ENCODE measurements around the gene DEK. TPM values are rescaled to one million over a fixed set of nuclear protein-coding genes. Genes with fewer than 3 reads are reported as not detected.
"Not testable (repeated sequence)": the region's sequence is repeated elsewhere in the genome, so short reads cannot be mapped to it uniquely, and the experiment has no call there.

The DEK gene
- polyA plus RNA-seq, 6 donors from 2014 or later, result 32.5 to 61.2 (median 52.2) TPM

DNA sequence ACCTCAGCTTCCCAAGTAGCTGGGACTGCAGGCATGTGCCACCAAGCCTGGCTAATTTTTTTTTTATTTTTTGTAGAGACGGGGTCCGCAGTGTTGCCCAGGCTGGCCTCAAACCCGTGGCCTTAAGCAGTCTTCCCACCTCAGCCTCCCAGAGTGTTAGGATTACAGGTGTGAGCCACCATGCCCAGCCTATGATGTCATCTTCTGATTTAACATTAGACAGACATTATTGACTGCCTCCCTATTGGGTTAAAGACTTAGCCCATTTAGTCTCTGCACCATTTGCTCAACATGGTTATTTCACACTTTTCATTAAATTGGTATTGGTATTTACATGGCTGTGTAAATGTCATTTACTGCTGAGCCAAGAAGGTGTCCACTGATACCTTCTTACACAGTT is 46.1 kb downstream of the DEK start:
- Mint-ChIP-seq H3K4me3 (no peak overlapping the region), H3K27ac (peak overlapping the region in 1 of 6 donors; percentile 94), H3K27me3 (no peaks in the 10 kb centered on the region), H3K4me1 (peaks cover 28 to 30% (median 30%) of the 10 kb centered on the region in 3 donors), H3K9me3 (no peaks in the 10 kb centered on the region), H3K36me3 (peaks cover 31 to 45% of the 10 kb centered on the region in 2 donors)
- ATAC-seq (ENCODE audit: low read depth in 2 of 2), result no peak
- no peak for DNase-seq

DNA sequence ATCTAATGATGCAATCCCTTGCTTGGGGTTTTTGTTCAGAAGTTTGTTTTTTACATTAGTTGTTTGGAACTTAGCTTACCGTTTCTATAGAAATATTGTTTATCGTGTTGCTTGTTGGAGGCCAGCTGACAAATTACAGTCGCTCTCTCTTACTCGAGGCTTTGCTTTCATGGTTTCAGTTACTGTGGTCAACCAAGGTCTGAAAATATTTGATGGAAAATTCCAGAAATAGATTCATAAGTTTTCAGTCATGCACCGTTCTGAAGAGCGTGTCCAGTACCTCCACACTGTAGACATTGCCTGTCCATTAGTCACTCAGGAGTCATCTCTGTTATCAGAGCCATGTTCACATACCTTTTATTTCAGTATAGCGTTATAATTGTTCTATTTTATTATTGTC is 47.9 kb downstream of the DEK start:
- peak overlapping the region in 1 of 8 donors; percentile 17 for H3K4me3 Mint-ChIP-seq
- peak overlapping the region in 3 of 6 donors; percentile 24 to 78 (median 39) for H3K27ac Mint-ChIP-seq
- no peaks in the 10 kb centered on the region for H3K9me3 Mint-ChIP-seq
- peaks cover 33 to 41% of the 10 kb centered on the region in 2 donors for H3K36me3 Mint-ChIP-seq
- DNase-seq (no peak), ATAC-seq (ENCODE audit: low read depth in 2 of 2) (no peak)
- H3K4me1 Mint-ChIP-seq, result peaks cover 28 to 33% (median 29%) of the 10 kb centered on the region in 3 donors
- no peaks in the 10 kb centered on the region for H3K27me3 Mint-ChIP-seq

DNA sequence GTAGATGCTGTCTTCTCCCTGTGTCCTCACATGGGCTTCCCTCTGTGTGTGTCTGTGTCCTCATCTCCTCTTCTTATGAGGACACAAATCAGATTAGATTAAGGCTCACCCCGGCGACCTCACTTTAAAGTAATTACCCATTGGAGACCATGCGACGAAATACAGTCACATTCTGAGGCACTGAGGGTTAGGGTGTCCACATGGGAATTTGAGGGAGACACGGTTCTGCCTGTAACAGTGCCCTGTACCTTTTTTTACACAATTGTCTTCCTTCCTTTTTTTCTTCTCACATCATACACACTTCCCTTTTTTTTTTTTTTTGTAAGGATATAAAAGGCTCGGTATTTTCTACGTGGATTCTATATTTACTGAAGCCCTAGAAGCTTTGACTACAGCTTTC is 48.9 kb downstream of the DEK start:
- H3K27me3 Mint-ChIP-seq, result no peaks in the 10 kb centered on the region
- H3K9me3 Mint-ChIP-seq, result no peaks in the 10 kb centered on the region
- peak overlapping the region; percentile 64 to 90 (median 82) for H3K27ac Mint-ChIP-seq
- H3K36me3 Mint-ChIP-seq, result peaks cover 27 to 34% of the 10 kb centered on the region in 2 donors
- peaks cover 27 to 36% (median 28%) of the 10 kb centered on the region in 3 donors for H3K4me1 Mint-ChIP-seq
- DNase-seq (peak; percentile 21), ATAC-seq (ENCODE audit: low read depth in 2 of 2) (peak; percentile 73 to 82)
- peak overlapping the region in 6 of 8 donors; percentile 23 to 82 (median 74) for H3K4me3 Mint-ChIP-seq

DNA sequence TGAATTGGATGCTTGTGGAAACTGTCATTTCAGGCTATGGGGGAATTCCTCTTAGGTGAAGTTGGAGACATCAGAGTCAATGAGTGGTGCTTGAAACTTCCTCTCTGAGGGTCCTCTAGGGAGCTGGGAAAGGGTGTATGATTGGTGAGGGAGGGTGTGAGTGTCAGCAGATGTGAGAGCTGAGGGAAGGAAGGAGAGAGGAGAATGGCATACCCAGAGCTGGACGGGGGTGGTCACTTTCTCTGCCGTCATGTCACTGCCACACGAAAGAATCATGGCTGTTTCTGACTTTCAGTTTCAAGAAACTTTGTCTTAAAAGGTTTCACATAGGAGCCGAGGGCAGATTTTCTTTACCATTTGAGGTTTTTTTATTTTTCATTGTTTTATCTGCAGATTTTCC is 50.3 kb downstream of the DEK start:
- DNase-seq (no peak), ATAC-seq (ENCODE audit: low read depth in 2 of 2) (no peak)
- peaks cover 27 to 36% (median 28%) of the 10 kb centered on the region in 3 donors for H3K4me1 Mint-ChIP-seq
- no peaks in the 10 kb centered on the region for H3K27me3 Mint-ChIP-seq
- H3K27ac Mint-ChIP-seq, result peak overlapping the region in 5 of 6 donors; percentile 28 to 96 (median 78)
- H3K4me3 Mint-ChIP-seq, result peak overlapping the region in 4 of 8 donors; percentile 36 to 83 (median 60)
- peaks cover 25 to 32% of the 10 kb centered on the region in 2 donors for H3K36me3 Mint-ChIP-seq
- H3K9me3 Mint-ChIP-seq, result no peaks in the 10 kb centered on the region

DNA sequence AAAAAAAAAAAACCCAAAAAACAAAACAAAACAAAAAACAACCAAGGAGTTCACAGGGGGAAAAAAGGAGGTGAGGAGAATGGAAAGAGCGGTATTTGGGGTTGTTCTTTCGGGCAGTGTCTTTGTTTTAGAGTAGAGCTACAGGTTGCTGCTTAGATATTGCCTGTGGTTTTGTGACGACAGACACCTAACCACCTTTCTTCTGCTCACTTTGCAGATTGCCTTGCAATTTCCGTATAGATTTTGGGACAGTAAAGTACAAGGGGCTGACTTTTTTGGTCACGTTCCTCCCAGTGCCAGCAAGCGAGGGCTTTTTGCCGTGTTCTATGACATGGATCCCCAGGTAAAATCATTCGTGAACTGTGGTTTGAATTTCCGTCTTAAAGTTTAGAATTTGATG is 50.9 kb downstream of the DEK start:
- no peaks in the 10 kb centered on the region for H3K27me3 Mint-ChIP-seq
- peak overlapping the region in 1 of 8 donors; percentile 25 for H3K4me3 Mint-ChIP-seq
- DNase-seq, result no peak
- H3K27ac Mint-ChIP-seq, result peak overlapping the region in 1 of 6 donors; percentile 78
- peaks cover 27 to 36% (median 28%) of the 10 kb centered on the region in 3 donors for H3K4me1 Mint-ChIP-seq
- peaks cover 22 to 35% of the 10 kb centered on the region in 2 donors for H3K36me3 Mint-ChIP-seq
- no peaks in the 10 kb centered on the region for H3K9me3 Mint-ChIP-seq
- ATAC-seq (ENCODE audit: low read depth in 2 of 2), result no peak

DNA sequence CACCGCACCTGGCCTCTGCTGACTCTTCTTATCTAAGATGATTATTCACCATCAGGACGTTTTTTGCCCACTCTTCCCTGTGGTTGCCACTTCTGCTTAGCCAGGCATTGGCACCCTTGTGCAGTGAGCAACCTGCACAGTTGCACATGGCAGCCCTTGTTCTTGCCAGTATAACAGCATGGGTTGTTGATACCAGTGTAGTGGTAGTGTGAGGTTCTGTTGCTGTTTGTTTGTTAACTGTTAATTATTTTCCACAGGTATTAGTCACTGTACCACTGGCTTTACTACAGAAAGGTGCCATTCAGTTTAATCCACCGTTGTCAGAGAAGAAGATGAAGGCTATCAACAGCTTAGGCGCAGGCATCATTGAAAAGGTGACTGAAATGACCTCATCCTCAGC is 52.1 kb downstream of the DEK start:
- Mint-ChIP-seq H3K27ac (no peak overlapping the region), H3K4me1 (peaks cover 27 to 36% (median 28%) of the 10 kb centered on the region in 3 donors), H3K27me3 (no peaks in the 10 kb centered on the region), H3K4me3 (no peak overlapping the region), H3K9me3 (no peaks in the 10 kb centered on the region), H3K36me3 (peaks cover 22 to 46% of the 10 kb centered on the region in 2 donors)
- DNase-seq (no peak), ATAC-seq (ENCODE audit: low read depth in 2 of 2) (no peak)

DNA sequence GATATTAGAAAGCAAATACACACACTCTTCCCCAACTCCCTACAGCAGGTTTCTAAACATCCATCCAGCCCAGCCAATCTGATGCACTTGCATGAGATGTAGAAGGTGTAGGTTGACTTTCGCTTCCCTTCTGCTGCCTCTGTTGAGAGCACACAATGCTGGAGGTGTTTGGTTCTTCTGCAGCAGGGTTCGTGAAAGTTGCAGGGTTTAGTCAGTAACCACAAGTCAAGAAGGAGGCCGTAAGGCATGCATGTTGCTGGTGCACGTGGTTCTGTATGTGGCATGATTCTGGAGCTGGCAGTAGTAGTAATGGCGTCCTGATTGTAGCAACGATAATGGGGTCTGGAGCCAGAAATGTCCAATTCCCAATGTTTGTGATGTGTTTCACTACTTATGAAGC is 53.0 kb downstream of the DEK start:
- H3K9me3 Mint-ChIP-seq, result no peaks in the 10 kb centered on the region
- ATAC-seq (ENCODE audit: low read depth in 2 of 2) (no peak), DNase-seq (no peak)
- H3K27me3 Mint-ChIP-seq, result no peaks in the 10 kb centered on the region
- H3K36me3 Mint-ChIP-seq, result peaks cover 17 to 43% of the 10 kb centered on the region in 2 donors
- H3K4me3 Mint-ChIP-seq, result no peak overlapping the region
- H3K4me1 Mint-ChIP-seq, result peaks cover 24 to 31% (median 26%) of the 10 kb centered on the region in 3 donors
- peak overlapping the region in 2 of 6 donors; percentile 3 to 21 for H3K27ac Mint-ChIP-seq

DNA sequence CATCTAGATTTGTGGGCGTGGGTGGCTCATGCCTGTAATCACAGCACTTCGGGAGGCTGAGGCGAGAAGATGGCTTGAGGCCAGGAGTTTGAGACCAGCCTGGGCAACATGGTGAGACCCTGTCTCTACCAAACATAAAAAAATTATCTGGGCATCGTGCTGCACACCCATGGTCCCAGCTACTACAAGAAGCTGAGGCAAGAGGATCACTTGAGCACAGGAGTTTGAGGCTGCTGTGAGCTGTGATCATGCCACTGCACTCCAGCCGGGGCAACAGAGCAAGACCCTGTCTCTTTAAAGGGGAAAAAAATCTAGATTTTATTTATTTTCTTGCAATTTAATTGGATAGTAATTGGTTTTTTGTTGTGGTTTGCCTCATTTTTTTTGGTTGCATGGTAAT is 53.6 kb downstream of the DEK start:
- Mint-ChIP-seq H3K36me3 (peaks cover 17 to 43% of the 10 kb centered on the region in 2 donors), H3K4me3 (no peak overlapping the region), H3K27me3 (no peaks in the 10 kb centered on the region), H3K27ac (peak overlapping the region in 2 of 6 donors; percentile 22 to 72), H3K4me1 (peaks cover 20 to 26% (median 21%) of the 10 kb centered on the region in 3 donors), H3K9me3 (no peaks in the 10 kb centered on the region)
- DNase-seq (no peak), ATAC-seq (ENCODE audit: low read depth in 2 of 2) (no peak)

DNA sequence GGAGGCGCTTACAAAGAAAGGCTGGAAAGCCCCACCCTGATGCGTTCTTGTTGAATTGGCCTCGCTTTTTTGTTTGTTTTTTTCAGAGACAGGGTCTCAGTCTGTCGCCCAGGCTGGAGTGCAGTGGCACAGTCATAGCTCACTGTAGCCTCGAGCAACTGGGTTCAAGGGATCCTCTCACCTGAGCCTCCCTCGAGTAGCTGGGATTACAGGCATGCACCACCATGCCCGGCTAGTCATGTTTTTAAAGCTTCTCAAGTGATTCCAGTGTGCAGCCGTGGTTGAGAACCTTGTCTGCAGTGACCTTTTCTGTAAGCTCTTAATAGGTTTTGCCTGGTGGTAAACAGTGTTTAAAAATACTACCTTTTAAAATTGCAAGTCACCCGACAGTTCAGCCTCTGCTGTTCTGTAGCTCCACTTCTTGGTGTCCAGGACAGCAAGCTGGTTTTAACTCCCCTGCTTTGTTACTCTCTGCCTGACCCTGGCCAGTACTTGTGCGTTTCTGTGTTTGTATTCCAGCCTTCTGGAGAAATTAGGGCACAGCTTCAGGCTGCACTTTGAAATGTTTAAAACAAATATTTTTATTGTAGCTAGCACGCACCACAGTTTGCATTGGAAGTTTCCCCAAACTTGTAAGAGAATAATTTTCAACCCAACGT is 54.7 kb downstream of the DEK start:
- H3K27me3 Mint-ChIP-seq, result no peaks in the 10 kb centered on the region
- H3K9me3 Mint-ChIP-seq, result no peaks in the 10 kb centered on the region
- H3K36me3 Mint-ChIP-seq, result peaks cover 21 to 50% of the 10 kb centered on the region in 2 donors
- H3K4me3 Mint-ChIP-seq, result no peak overlapping the region
- no peak for ATAC-seq (ENCODE audit: low read depth in 2 of 2)
- H3K4me1 Mint-ChIP-seq, result peaks cover 9 to 16% (median 12%) of the 10 kb centered on the region in 3 donors
- no peak for DNase-seq
- H3K27ac Mint-ChIP-seq, result peak overlapping the region in 1 of 6 donors; percentile 70

DNA sequence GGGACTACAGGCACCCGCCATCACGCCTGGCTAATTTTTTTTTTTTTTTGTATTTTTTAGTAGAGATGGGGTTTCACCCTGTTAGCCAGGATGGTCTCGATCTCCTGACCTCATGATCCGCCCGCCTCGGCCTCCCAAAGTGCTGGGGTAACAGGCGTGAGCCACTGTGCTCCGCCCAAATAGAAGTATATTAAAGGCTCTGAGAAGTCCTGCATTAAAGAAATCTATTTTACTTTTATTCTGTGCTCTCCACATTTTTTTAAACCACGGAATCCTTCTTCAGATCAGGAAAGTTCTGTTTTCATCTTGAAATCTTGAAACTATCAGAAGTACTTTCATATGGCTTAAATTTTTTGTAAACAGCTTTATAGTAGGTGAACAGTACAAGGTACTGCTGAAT is 55.6 kb downstream of the DEK start:
- not testable (repeated sequence) for DNase-seq; H3K9me3 Mint-ChIP-seq; H3K27me3 Mint-ChIP-seq; H3K4me1 Mint-ChIP-seq; ATAC-seq (ENCODE audit: low read depth in 2 of 2); H3K4me3 Mint-ChIP-seq
- H3K36me3 Mint-ChIP-seq, result peaks cover 24 to 43% of the 10 kb centered on the region in 2 donors
- peak overlapping the region in 1 of 6 donors; percentile 52 for H3K27ac Mint-ChIP-seq

DNA sequence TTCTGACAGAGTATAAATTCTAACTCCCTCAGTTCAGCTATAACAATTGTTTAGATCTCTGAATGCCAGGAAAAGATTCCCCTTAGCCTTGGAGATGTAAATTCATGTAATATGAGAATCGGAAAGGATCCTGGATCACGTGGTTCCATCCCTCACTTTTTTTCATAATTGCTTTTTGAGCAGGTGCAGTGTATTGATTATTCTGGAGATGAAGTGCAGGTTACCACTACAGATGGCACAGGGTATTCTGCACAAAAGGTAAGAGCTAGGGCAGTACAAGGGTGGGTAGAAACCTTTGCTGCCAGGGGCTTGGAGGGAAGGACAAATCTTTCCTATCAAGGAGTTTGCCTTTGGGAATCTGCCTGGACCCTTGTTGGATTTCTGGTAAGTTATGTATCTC is 56.4 kb downstream of the DEK start:
- Mint-ChIP-seq H3K4me3 (no peak overlapping the region), H3K36me3 (peaks cover 25 to 43% of the 10 kb centered on the region in 2 donors), H3K27ac (peak overlapping the region in 1 of 6 donors; percentile 24), H3K9me3 (no peaks in the 10 kb centered on the region), H3K27me3 (no peaks in the 10 kb centered on the region), H3K4me1 (peaks cover 0 to 6% (median 4%) of the 10 kb centered on the region in 3 donors)
- DNase-seq (no peak), ATAC-seq (ENCODE audit: low read depth in 2 of 2) (no peak)

DNA sequence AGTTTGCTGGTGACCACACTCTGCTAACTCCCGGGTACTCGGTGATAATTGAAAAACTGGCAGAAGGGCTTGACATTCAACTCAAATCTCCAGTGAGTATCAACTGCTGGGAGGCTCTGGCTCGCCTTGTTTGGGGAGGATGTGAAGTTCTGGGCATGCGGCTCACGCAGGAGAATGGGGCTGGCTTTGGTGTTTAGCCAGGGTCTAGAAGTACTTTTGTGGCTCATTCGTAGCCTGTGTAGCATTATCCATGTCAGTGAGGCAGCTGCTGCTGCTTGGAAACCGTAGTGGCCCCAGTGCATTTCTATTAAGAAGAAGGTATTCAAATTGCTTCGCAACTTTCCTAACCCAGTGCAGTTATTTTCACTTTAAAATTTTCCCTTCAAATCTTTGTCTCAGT is 56.9 kb downstream of the DEK start:
- peaks cover 30 to 38% of the 10 kb centered on the region in 2 donors for H3K36me3 Mint-ChIP-seq
- peaks cover 0 to 6% (median 4%) of the 10 kb centered on the region in 3 donors for H3K4me1 Mint-ChIP-seq
- ATAC-seq (ENCODE audit: low read depth in 2 of 2), result no peak
- no peak overlapping the region for H3K4me3 Mint-ChIP-seq
- H3K27ac Mint-ChIP-seq, result peak overlapping the region in 1 of 6 donors; percentile 56
- no peaks in the 10 kb centered on the region for H3K27me3 Mint-ChIP-seq
- no peaks in the 10 kb centered on the region for H3K9me3 Mint-ChIP-seq
- DNase-seq, result no peak

DNA sequence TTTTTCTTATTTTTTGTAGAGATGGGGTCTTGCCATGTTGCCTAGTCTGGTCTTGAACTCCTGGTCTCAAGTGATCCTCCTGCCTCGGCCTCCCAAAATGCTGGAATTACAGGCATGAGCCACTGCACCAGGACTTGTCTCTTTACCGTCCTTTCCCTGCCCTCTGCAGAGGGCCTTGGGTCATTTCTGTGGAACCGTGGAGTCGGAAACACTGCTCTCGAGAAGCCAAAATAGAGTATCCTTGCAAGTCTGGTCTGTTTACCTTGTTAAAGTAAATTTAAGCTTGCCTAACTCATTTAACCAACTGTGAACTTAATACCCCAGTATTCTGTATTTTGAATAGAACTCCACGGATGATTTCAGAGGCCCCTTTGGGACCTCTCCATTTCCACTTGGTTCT is 57.7 kb downstream of the DEK start:
- H3K27ac Mint-ChIP-seq, result no peak overlapping the region
- H3K4me1 Mint-ChIP-seq, result peaks cover 0 to 5% (median 4%) of the 10 kb centered on the region in 3 donors
- no peak for ATAC-seq (ENCODE audit: low read depth in 2 of 2)
- H3K27me3 Mint-ChIP-seq, result no peaks in the 10 kb centered on the region
- H3K4me3 Mint-ChIP-seq, result no peak overlapping the region
- no peak for DNase-seq
- no peaks in the 10 kb centered on the region for H3K9me3 Mint-ChIP-seq
- peaks cover 37 to 39% of the 10 kb centered on the region in 2 donors for H3K36me3 Mint-ChIP-seq

DNA sequence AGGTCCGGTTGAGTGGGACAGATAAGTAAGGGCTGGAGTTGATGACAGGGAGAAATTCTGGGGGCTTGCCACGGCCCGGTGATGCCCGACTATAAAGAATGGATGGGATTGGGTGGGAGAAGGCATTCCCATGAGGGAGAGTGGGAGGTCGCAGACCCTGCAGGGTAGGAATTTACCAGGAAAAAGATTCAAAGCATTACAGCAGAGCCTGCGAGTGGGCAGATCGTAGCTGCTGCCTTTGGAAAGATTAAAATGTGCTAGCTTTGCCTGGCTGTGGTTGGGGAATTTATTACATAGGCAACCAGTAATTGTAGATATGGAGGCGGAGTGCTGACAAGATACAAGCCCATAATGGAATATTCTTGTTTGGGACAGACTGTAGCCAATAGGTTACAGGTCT is 59.6 kb downstream of the DEK start:
- peak overlapping the region in 4 of 6 donors; percentile 20 to 78 (median 36) for H3K27ac Mint-ChIP-seq
- H3K36me3 Mint-ChIP-seq, result peaks cover 42 to 48% of the 10 kb centered on the region in 2 donors
- DNase-seq, result no peak

More for the DNA sequence above, 59.6 kb downstream of the DEK start:
- H3K27me3 Mint-ChIP-seq, result no peaks in the 10 kb centered on the region
- no peaks in the 10 kb centered on the region for H3K4me1 Mint-ChIP-seq
- no peaks in the 10 kb centered on the region for H3K9me3 Mint-ChIP-seq
- ATAC-seq (ENCODE audit: low read depth in 2 of 2), result no peak
- H3K4me3 Mint-ChIP-seq, result no peak overlapping the region

All from naive B cell (primary cell).